IMR-90 (cell line): ENCODE data around the gene BOLL.

ENCODE experiments used
- CEBPB ChIP-seq: IDR thresholded peaks from 2 replicates; pipeline ENCODE4 v1.6.1; 2012; ENCODE audit warnings: low read depth, low read length, improper control_type of control experiment
- CHD1 ChIP-seq: IDR thresholded peaks from 2 replicates; pipeline ENCODE4 v1.6.1; 2012; ENCODE audit warnings: low read depth, low read length, improper control_type of control experiment
- CTCF ChIP-seq: conservative IDR thresholded peaks from 2 replicates; pipeline ENCODE4 v1.5.1; 2012; ENCODE audit warnings: mild to moderate bottlenecking, low read depth, low read length, improper control_type of control experiment
- MAZ ChIP-seq: IDR thresholded peaks from 2 replicates; pipeline ENCODE4 v1.6.1; 2012; ENCODE audit warnings: low read depth, mild to moderate bottlenecking, low read length, improper control_type of control experiment, moderate library complexity, borderline replicate concordance
- POLR2A ChIP-seq: IDR thresholded peaks from 2 replicates; pipeline ENCODE4 v1.6.1; 2012; ENCODE audit warnings: mild to moderate bottlenecking, low read depth, low read length

GRCh38 chr2:197779261-197779660, 5.9 kb downstream of the BOLL start:
- TF ChIP-seq POLR2A (no peak), CEBPB (no peak), MAZ (no peak), CTCF (no peak), CHD1 (no peak)
